Suprapubic skin (tissue), 4 donors: ENCODE data around the gene HYAL3. TPM values are rescaled to one million over a fixed set of nuclear protein-coding genes. Genes with fewer than 3 reads are reported as not detected.

Experiments
- DNase-seq, 2 donors: peaks; one replicate each; pipeline ENCODE4 v3.0.0-alpha.2; 2019; ENCODE audit warnings: low spot score in 2 of 2
- H3K27ac ChIP-seq: fragments of 200-600 bp; sonication (generic); one replicate; pipeline ENCODE4 v1.5.1; 2019
- H3K27me3 ChIP-seq: fragments of 200-600 bp; sonication (generic); one replicate; pipeline ENCODE4 v1.5.1; 2019
- H3K36me3 ChIP-seq: fragments of 200-600 bp; sonication (generic); one replicate; pipeline ENCODE4 v1.5.1; 2019
- H3K4me1 ChIP-seq: fragments of 200-600 bp; sonication (generic); one replicate; pipeline ENCODE4 v1.5.1; 2019
- H3K4me3 ChIP-seq: fragments of 200-600 bp; sonication (generic); one replicate; pipeline ENCODE4 v1.5.1; 2019; ENCODE audit warnings: mild to moderate bottlenecking
- H3K9me3 ChIP-seq: fragments of 200-600 bp; sonication (generic); one replicate; pipeline ENCODE4 v1.5.1; 2019
- CTCF ChIP-seq, 2 donors: fragments of 200-600 bp in 1 of 2; fragments of 450-650 bp in 1 of 2; sonication (generic) in 1 of 2; IDR thresholded peaks; one replicate each; pipeline ENCODE4 v1.5.1; 2016 to 2019; ENCODE audit warnings: antibody characterized with exemption in 2 of 2, mild to moderate bottlenecking in 1 of 2, moderate library complexity in 1 of 2
- EP300 ChIP-seq: sonication (generic); formaldehyde crosslinking; IDR thresholded peaks from one replicate; pipeline ENCODE4 v1.6.1; 2017; ENCODE audit warnings: antibody characterized with exemption
- POLR2A ChIP-seq, 2 donors: fragments of 450-650 bp; IDR thresholded peaks; one replicate each; pipeline ENCODE4 v1.6.1; 2017; ENCODE audit warnings: antibody characterized with exemption in 2 of 2, mild to moderate bottlenecking in 2 of 2, moderate library complexity in 2 of 2
- POLR2AphosphoS5 ChIP-seq, 3 donors: sonication (generic); formaldehyde crosslinking; IDR thresholded peaks; one replicate each; pipeline ENCODE4 v1.6.1; 2017; ENCODE audit warnings: antibody characterized with exemption in 3 of 3
- WGBS: methylation state at CpG from one replicate; pipeline ENCODE4 v1.1.5; 2018; 5-methylcytosine and 5-hydroxymethylcytosine counted together
- total RNA-seq, 4 donors: library from RNA; depleted of rRNA; stranded (reverse); fragments of >200 nt; gene quantifications; one replicate each; pipeline ENCODE4 v1.1.0, GENCODE V29; 2016

HYAL3 gene
- total RNA-seq, 4 donors from 2014 or later, result 2.5 to 7.8 (median 6.1) TPM

GRCh38 chr3:50299638-50299928 is 378 bp upstream of the HYAL3 start:
- H3K9me3 ChIP-seq, result no peaks in the 10 kb centered on the region
- TF ChIP-seq POLR2AphosphoS5 (IDR thresholded peaks at IDR 0.05) (peak in 2 of 3 donors; percentile 14 to 28), CTCF (IDR thresholded peaks at IDR 0.05) (no peak)
- DNase-seq, result no peak
- peaks cover 9% of the 10 kb centered on the region for H3K36me3 ChIP-seq
- peaks cover 47% of the 10 kb centered on the region for H3K4me1 ChIP-seq
- 2% methylated on average over 6 of the region's 12 CpGs for WGBS
- H3K4me3 ChIP-seq, result peak overlapping the region; percentile 71
- H3K27ac ChIP-seq, result peak overlapping the region; percentile 89
- no peaks in the 10 kb centered on the region for H3K27me3 ChIP-seq

- peaks cover 42% of the 10 kb centered on the region for H3K4me1 ChIP-seq
- H3K27me3 ChIP-seq, result no peaks in the 10 kb centered on the region
- WGBS, result 45% methylated on average over 9 of the region's 9 CpGs
- peak in 1 of 2 donors; percentile 75 for DNase-seq
- peak overlapping the region; percentile 71 for H3K4me3 ChIP-seq
- H3K27ac ChIP-seq, result peak overlapping the region; percentile 89
- no peak for TF ChIP-seq POLR2AphosphoS5 (IDR thresholded peaks at IDR 0.05)
- no peak for TF ChIP-seq POLR2A (IDR thresholded peaks at IDR 0.05)
- no peak for TF ChIP-seq CTCF (IDR thresholded peaks at IDR 0.05)
- no peak for TF ChIP-seq EP300
- no peaks in the 10 kb centered on the region for H3K9me3 ChIP-seq
- peaks cover 9% of the 10 kb centered on the region for H3K36me3 ChIP-seq
Observed at GRCh38 chr3:50297896-50298725, 1.1 kb downstream of the HYAL3 start.

GRCh38 chr3:50297384-50297775 is 1.8 kb downstream of the HYAL3 start:
- TF ChIP-seq EP300 (no peak), CTCF (IDR thresholded peaks at IDR 0.05) (no peak), POLR2A (IDR thresholded peaks at IDR 0.05) (no peak), POLR2AphosphoS5 (IDR thresholded peaks at IDR 0.05) (no peak)
- no peak overlapping the region for H3K27ac ChIP-seq
- peaks cover 45% of the 10 kb centered on the region for H3K4me1 ChIP-seq
- no peaks in the 10 kb centered on the region for H3K9me3 ChIP-seq
- H3K36me3 ChIP-seq, result peaks cover 9% of the 10 kb centered on the region
- no peak overlapping the region for H3K4me3 ChIP-seq
- WGBS, result no CpG with 5 or more reads among the region's 2 CpGs
- H3K27me3 ChIP-seq, result no peaks in the 10 kb centered on the region
- DNase-seq, result peak in 1 of 2 donors; percentile 77

GRCh38 chr3:50296721-50297383 is 2.4 kb downstream of the HYAL3 start:
- H3K9me3 ChIP-seq, result no peaks in the 10 kb centered on the region
- H3K4me3 ChIP-seq, result no peak overlapping the region
- no peaks in the 10 kb centered on the region for H3K27me3 ChIP-seq
- TF ChIP-seq POLR2AphosphoS5 (IDR thresholded peaks at IDR 0.05) (no peak), EP300 (no peak), CTCF (IDR thresholded peaks at IDR 0.05) (no peak), POLR2A (IDR thresholded peaks at IDR 0.05) (no peak)
- peak in 1 of 2 donors; percentile 71 for DNase-seq
- WGBS, result 91% methylated on average over 8 of the region's 18 CpGs
- no peak overlapping the region for H3K27ac ChIP-seq
- peaks cover 9% of the 10 kb centered on the region for H3K36me3 ChIP-seq
- H3K4me1 ChIP-seq, result peaks cover 43% of the 10 kb centered on the region
